ENCODE results near the gene LRRC51.
A peak's percentile ranks its signal among the peaks of the same experiment; 100 is the strongest.

Gene LRRC51

DNA sequence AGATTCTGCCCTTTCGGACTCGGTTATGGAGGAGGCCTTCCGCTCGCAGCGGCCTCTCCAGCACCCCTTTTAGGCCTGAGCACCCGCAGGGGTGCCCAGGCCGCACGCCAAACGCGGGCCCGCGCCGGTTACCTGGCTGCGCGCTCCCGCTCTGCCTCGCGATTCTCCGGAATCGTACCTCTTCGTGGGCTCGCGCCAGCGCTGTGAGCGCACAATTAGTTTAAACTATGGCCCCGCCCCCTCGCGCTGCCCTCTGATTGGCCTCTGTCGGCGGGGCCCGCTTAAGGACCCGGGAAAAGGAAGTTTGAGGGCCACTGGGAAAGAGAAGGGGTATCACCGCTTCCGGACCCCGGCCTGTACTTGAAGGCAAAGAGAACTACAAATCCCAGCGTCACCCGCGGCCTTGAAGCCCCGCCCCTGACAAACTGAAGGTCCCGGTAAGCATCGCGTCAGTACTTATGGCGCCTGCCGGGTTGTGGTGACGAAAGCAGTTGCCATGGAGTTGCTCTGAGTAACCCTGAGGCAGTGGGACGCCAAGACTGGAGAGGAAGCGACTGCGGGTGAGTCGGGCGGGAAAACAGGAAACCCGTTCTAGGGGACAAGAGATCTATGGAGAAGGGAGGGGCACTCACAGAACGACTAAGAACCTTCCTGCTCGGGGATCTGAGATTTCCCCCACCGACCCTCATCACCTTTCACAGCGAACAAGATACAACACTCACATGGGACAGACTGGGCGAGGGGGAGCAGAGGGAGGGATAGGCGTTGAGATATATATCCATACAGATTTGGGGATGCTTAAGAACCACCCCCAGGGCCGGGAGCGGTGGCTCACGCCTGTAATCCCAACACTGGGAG, at the start of gene LRRC51, which contains the start of gene NUMA1:
TSS of gene LRRC51 (plus strand) at position 525 of the 858 bp plus-strand sequence. CDS start 8,234 bp downstream, outside the sequence.
TSS of gene NUMA1 (minus strand) at position 217 of the 858 bp plus-strand sequence. CDS start 44,599 bp downstream, outside the sequence.
- peak; percentile 100 for DNase-seq (ENCODE audit: extremely low read depth, low read depth)
- TF ChIP-seq, protein P1, sequence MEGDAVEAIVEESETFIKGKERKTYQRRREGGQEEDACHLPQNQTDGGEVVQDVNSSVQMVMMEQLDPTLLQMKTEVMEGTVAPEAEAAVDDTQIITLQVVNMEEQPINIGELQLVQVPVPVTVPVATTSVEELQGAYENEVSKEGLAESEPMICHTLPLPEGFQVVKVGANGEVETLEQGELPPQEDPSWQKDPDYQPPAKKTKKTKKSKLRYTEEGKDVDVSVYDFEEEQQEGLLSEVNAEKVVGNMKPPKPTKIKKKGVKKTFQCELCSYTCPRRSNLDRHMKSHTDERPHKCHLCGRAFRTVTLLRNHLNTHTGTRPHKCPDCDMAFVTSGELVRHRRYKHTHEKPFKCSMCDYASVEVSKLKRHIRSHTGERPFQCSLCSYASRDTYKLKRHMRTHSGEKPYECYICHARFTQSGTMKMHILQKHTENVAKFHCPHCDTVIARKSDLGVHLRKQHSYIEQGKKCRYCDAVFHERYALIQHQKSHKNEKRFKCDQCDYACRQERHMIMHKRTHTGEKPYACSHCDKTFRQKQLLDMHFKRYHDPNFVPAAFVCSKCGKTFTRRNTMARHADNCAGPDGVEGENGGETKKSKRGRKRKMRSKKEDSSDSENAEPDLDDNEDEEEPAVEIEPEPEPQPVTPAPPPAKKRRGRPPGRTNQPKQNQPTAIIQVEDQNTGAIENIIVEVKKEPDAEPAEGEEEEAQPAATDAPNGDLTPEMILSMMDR (IDR thresholded peaks at IDR 0.05; ENCODE audit: low read depth, low read length), result no peak

DNA sequence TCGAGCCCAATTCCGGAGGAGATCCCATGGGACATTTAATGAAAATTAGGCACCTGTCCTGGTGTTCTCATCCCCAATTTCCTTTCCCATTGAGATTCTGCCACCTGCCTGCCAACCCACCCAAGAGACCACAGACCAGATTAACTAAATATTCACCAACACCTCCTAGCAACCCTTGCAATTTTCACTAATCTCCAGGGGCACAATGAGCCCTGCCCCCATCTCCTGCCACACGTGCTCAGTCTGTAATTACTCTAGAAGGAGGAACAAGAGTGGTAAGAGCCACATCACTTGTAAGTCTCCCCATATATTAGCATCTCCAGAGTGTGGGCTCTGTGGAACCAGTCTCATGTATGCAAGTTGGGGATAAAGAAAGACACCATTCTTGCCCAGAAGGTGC, 44.0 kb upstream of the LRRC51 start:
- no peak for DNase-seq (ENCODE audit: extremely low read depth, low read depth)
- TF ChIP-seq, protein P1 (IDR thresholded peaks at IDR 0.05; ENCODE audit: low read depth, low read length), result no peak

DNA sequence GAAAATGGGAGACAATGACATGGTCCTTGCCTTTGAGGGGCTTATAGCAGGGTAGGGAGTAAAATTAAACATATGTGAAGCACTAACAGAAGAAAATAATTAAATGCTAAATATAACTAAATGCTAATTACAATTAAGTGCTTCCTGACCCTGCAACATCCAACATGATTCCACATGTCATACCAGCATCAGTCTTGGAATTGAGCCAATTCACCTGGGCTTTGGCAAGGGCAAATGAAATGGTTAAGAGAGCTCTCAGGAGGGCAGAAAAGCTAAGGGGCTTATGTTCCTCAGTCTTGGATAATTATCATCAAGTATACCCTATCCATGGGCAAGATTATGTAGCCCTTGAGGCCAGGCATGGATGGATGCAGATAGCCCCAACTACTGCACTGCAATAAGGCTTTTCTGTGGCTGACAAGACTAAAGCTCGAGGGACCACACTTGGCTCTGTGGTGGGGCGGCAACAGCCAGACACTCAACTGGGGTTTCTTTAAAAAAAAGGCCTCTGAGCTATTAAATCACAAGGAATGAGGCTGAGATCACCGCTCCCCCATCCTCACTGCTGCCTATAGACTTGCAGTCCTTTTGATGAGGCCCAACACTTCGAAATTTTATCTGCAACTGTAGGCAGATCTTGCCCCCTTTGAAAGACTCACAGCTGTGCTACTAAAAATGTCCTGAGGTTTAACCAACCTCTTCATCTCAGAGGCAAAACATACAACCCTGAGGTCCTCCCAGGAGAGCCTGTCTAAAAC, 42.9 kb upstream of the LRRC51 start:
- DNase-seq (ENCODE audit: extremely low read depth, low read depth), result no peak
- TF ChIP-seq, protein P1 (IDR thresholded peaks at IDR 0.05; ENCODE audit: low read depth, low read length), result no peak

DNA sequence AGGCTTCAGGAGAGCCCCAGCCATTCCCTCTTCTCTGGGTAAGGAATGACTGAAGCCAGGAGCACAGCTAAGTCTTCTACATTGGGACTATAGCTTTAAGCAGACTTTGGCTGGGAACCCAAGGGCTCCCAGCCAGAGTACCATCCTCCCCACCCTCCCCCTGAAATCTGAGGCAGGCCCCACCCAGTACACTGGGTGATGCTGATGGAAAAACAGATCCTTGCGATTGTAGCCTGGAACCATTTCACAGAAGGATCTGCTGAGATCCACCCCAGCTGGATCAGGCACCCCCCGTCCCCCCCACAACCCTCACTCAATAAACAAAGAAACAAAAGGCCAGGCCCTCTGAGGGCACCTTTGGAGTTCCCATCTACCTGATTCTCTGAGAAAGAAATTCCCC, 42.2 kb upstream of the LRRC51 start:
- TF ChIP-seq, protein P1 (IDR thresholded peaks at IDR 0.05; ENCODE audit: low read depth, low read length), result no peak
- peak; percentile 61 for DNase-seq (ENCODE audit: extremely low read depth, low read depth)

GRCh38 chr11:72039031-72039855, 41.4 kb upstream of the LRRC51 start:
- peak; percentile 60 for DNase-seq (ENCODE audit: extremely low read depth, low read depth)
- TF ChIP-seq, protein P1 (IDR thresholded peaks at IDR 0.05; ENCODE audit: low read depth, low read length), result no peak

DNA sequence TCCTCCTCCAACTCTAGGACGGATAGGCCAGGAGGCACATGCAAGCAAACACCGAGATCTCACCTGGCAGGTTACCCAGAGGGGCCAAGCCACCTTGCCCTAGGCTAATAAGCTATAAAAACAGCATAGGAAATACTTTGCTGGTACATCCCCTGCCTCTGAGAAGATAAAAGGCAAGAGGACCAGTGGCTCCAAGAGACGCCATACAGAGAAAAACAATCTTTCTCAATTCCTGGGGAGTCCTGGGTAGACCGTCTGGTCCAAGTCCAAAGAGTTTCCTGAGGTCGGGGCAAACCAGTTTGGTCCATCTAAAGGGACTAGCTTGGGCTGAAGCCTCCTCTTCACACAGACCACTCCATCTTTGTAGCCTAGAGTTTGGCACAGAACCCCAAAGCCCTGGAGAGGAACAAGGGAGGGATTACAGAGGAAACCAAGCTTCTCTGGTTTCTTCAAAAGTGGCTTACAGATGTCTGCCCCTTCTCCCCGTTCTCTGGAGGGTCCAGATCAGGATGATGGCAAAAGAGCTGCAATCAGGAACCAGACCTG, 40.7 kb upstream of the LRRC51 start:
- TF ChIP-seq, protein P1 (IDR thresholded peaks at IDR 0.05; ENCODE audit: low read depth, low read length), result no peak
- DNase-seq (ENCODE audit: extremely low read depth, low read depth), result no peak

Measured in AG09319 (cell line).